OCI-LY1 (cell line): ENCODE results near the gene GNG13.

ENCODE experiments used
- EZH2 ChIP-seq: fragments of 200-600 bp; sonication (generic), shearing (Covaris generic); IDR thresholded peaks from 2 replicates; pipeline ENCODE4 v1.8.0; 2017; ENCODE audit warnings: borderline replicate concordance, mixed run types, mild to moderate bottlenecking, antibody characterized with exemption, low read length, moderate library complexity, mixed read lengths
- TF ChIP-seq, protein P1 (sequence below): fragments of 200-600 bp; sonication (generic), shearing (Covaris generic); IDR thresholded peaks from 2 replicates; pipeline ENCODE4 v1.5.1; 2017; ENCODE audit warnings: mild to moderate bottlenecking, antibody characterized with exemption, low read length, moderate library complexity, mixed read lengths

DNA sequence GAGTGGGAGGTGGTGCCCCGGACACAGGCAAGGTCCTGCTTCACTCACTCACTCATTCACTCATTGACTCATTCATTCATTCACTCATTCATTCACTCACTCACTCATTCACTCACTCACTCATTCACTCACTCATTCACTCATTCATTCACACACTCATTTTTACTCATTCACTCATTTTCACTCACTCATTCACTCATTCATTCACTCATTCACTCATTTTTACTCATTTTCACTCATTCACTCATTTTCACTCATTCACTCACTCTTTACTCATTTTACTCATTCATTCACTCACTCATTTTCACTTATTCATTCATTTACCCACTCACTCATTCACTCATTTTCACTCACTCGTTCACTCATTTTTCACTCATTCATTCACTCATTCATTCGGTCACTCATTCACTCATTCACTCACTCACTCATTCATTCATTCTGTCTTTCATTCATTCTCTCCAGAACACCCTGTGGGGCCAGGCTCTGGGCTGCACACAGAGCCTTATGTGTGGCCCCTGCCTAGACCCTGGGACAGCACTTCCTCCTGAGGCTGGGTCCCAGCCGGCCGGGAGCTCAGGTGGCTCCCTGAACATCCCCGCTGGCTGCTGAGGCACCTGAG, 21.5 kb downstream of the GNG13 start:
- TF ChIP-seq EZH2, result no peak
- TF ChIP-seq, protein P1, sequence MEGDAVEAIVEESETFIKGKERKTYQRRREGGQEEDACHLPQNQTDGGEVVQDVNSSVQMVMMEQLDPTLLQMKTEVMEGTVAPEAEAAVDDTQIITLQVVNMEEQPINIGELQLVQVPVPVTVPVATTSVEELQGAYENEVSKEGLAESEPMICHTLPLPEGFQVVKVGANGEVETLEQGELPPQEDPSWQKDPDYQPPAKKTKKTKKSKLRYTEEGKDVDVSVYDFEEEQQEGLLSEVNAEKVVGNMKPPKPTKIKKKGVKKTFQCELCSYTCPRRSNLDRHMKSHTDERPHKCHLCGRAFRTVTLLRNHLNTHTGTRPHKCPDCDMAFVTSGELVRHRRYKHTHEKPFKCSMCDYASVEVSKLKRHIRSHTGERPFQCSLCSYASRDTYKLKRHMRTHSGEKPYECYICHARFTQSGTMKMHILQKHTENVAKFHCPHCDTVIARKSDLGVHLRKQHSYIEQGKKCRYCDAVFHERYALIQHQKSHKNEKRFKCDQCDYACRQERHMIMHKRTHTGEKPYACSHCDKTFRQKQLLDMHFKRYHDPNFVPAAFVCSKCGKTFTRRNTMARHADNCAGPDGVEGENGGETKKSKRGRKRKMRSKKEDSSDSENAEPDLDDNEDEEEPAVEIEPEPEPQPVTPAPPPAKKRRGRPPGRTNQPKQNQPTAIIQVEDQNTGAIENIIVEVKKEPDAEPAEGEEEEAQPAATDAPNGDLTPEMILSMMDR, result no peak
